ENCODE data around the gene BAIAP2.

- TF ChIP-seq POLR2AphosphoS5 (IDR thresholded peaks at IDR 0.05; ENCODE audit: insufficient read depth, low read depth, low read length) (no peak), JUN (IDR thresholded peaks at IDR 0.05; ENCODE audit: borderline replicate concordance, insufficient read depth, insufficient read length, low read depth) (no peak), POLR2A (IDR thresholded peaks at IDR 0.05; ENCODE audit: low read depth, low read length) (no peak), MAX (IDR thresholded peaks at IDR 0.05; ENCODE audit: insufficient read depth, insufficient read length) (no peak)
Measured at GRCh38 chr17:81062014-81062780, 27.2 kb downstream of the BAIAP2 start.

Measured in endothelial cell of umbilical vein (primary cell).